Hypothalamus (tissue), 51 donors: Measurements from ENCODE around the gene EPHA4.

Experiments
- DNase-seq, 51 donors: peaks; one replicate each; lab custom pipeline; 2025; lab: John Stamatoyannopoulos, UW

The EPHA4 gene

GRCh38 chr2:221420245-221420644, 151.9 kb downstream of the EPHA4 start:
- no peak for DNase-seq

GRCh38 chr2:221415789-221416188, 156.3 kb downstream of the EPHA4 start:
- no peak for DNase-seq

- no peak for DNase-seq
Measured at GRCh38 chr2:221412978-221413377, 159.1 kb downstream of the EPHA4 start.

- DNase-seq, result no peak
Measured at GRCh38 chr2:221410487-221410886, 161.6 kb downstream of the EPHA4 start.

- no peak for DNase-seq
Measured at GRCh38 chr2:221407765-221408164, 164.3 kb downstream of the EPHA4 start.

GRCh38 chr2:221405521-221405920, 166.6 kb downstream of the EPHA4 start:
- DNase-seq, result no peak

- no peak for DNase-seq
Measured at GRCh38 chr2:221402072-221402471, 170.0 kb downstream of the EPHA4 start.

GRCh38 chr2:221400411-221400810, 171.7 kb downstream of the EPHA4 start:
- DNase-seq, result no peak

GRCh38 chr2:221399183-221399582, 172.9 kb downstream of the EPHA4 start:
- DNase-seq, result no peak

- DNase-seq, result no peak
Measured at GRCh38 chr2:221397187-221397586, 174.9 kb downstream of the EPHA4 start.

GRCh38 chr2:221392228-221392881, 179.7 kb downstream of the EPHA4 start:
- no peak for DNase-seq

GRCh38 chr2:221390878-221391277, 181.2 kb downstream of the EPHA4 start:
- no peak for DNase-seq

- no peak for DNase-seq
Measured at GRCh38 chr2:221389904-221390303, 182.2 kb downstream of the EPHA4 start.

- DNase-seq, result no peak
Measured at GRCh38 chr2:221389421-221389820, 182.7 kb downstream of the EPHA4 start.

- DNase-seq, result no peak
Measured at GRCh38 chr2:221388891-221389290, 183.2 kb downstream of the EPHA4 start.

GRCh38 chr2:221385716-221386115, 186.4 kb downstream of the EPHA4 start:
- no peak for DNase-seq

- DNase-seq, result no peak
Measured at GRCh38 chr2:221381928-221382488, 190.1 kb downstream of the EPHA4 start.

GRCh38 chr2:221380686-221381085, 191.4 kb downstream of the EPHA4 start:
- no peak for DNase-seq

GRCh38 chr2:221380062-221380461, 192.0 kb downstream of the EPHA4 start:
- DNase-seq, result no peak

- no peak for DNase-seq
Measured at GRCh38 chr2:221377597-221377996, 194.5 kb downstream of the EPHA4 start.

- DNase-seq, result no peak
Measured at GRCh38 chr2:221377066-221377465, 195.0 kb downstream of the EPHA4 start.

GRCh38 chr2:221374234-221374633, 197.9 kb downstream of the EPHA4 start:
- no peak for DNase-seq

GRCh38 chr2:221372907-221373306, 199.2 kb downstream of the EPHA4 start:
- no peak for DNase-seq
